Activated naive CD4-positive, alpha-beta T cell treated with anti-CD3 and anti-CD28 coated beads, Interleukin-2, amount 10 ng/mL, durations not matched to agents 7 days and 5 days (primary cell): ENCODE data around the gene BCAS1.
A peak's percentile ranks its signal among the peaks of the same experiment; 100 is the strongest.

Experiments used
- CTCF ChIA-PET: fragments of 350-600 bp; sonication (Branson Sonifier 250); formaldehyde crosslinking; loops from one replicate; lab custom pipeline; 2021; ENCODE audit warnings: antibody characterized with exemption; lab: Charles Lee
- DNase-seq: peaks from one replicate; pipeline ENCODE4 v3.0.0-alpha.2; 2020
- H3K27ac Mint-ChIP-seq: one replicate; pipeline ENCODE4 v1.8.0; 2021; ENCODE audit warnings: mild to moderate bottlenecking, moderate library complexity, mixed read lengths
- H3K27me3 Mint-ChIP-seq: one replicate; pipeline ENCODE4 v1.8.0; 2021; ENCODE audit warnings: mild to moderate bottlenecking, mixed read lengths
- H3K36me3 Mint-ChIP-seq: one replicate; pipeline ENCODE4 v1.8.0; 2021; ENCODE audit warnings: mixed read lengths
- H3K4me1 Mint-ChIP-seq: one replicate; pipeline ENCODE4 v1.8.0; 2021; ENCODE audit warnings: mixed read lengths
- H3K4me3 Mint-ChIP-seq: one replicate; pipeline ENCODE4 v1.8.0; 2021; ENCODE audit warnings: mild to moderate bottlenecking, moderate library complexity, mixed read lengths
- H3K9me3 Mint-ChIP-seq: one replicate; pipeline ENCODE4 v1.8.0; 2021; ENCODE audit warnings: mixed read lengths

BCAS1 gene

DNA sequence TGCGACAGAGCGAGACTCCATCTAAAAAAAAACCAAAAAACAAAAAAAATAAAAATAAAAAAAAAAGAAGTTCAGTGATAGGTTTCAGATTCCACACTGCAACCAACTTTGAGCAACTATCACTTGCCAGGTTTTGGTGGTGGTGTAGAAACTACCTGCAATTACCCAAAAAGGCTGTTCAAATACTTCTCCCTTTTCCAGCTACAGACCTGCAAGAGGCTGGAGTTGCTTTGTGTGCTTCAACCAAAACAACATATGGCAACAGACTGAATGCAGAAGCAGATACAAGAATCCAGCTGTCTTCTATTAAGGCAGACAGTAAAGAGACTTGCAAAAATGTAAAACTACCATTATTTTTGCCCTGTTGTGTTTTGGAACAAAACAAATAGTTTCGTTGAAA is 9.3 kb upstream of the BCAS1 start:
- CTCF ChIA-PET, result interaction anchor here (0.9 kb wide), 1 partner anchor 12 kb away, joined by 6 read pairs; no protein-coding TSS in a partner anchor
- Mint-ChIP-seq H3K36me3 (peaks cover 4% of the 10 kb centered on the region), H3K9me3 (peaks cover 5% of the 10 kb centered on the region), H3K27me3 (peaks cover 12% of the 10 kb centered on the region), H3K4me1 (peaks cover 41% of the 10 kb centered on the region), H3K27ac (peak overlapping the region; percentile 66), H3K4me3 (no peak overlapping the region)
- no peak for DNase-seq

- Mint-ChIP-seq H3K4me1 (peaks cover 39% of the 10 kb centered on the region), H3K9me3 (peaks cover 5% of the 10 kb centered on the region), H3K27me3 (peaks cover 8% of the 10 kb centered on the region), H3K36me3 (peaks cover 4% of the 10 kb centered on the region), H3K27ac (peak overlapping the region; percentile 92), H3K4me3 (peak overlapping the region; percentile 32)
- CTCF ChIA-PET, result interaction anchor here (0.7 to 1.4 kb wide), 2 partner anchors 16 to 121 kb away, joined by 3 read pairs; no protein-coding TSS in a partner anchor
- peak; percentile 62 for DNase-seq
Measured at GRCh38 chr20:54078296-54078984, 8.0 kb upstream of the BCAS1 start.

DNA sequence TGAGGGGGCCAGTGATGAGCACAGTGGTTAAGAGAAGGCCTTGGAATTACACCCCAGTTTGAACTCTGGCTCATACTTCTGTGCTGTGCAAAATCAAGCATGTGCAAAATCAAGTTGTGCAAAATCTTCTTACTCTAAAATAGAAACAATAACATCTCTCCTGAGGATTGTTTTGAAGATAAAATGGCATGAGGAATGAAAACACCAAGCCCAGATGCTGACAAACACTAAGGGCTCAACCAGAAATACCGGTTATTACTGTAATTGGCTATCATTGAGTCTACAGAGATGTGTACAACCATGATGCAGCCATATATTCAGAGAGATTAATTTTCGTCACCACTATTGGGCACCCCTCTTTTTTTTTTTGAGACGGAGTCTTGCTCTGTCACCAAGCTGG is 5.9 kb upstream of the BCAS1 start:
- Mint-ChIP-seq H3K9me3 (peaks cover 3% of the 10 kb centered on the region), H3K27me3 (peaks cover 3% of the 10 kb centered on the region), H3K4me1 (peaks cover 33% of the 10 kb centered on the region), H3K27ac (no peak overlapping the region), H3K4me3 (no peak overlapping the region), H3K36me3 (peaks cover 4% of the 10 kb centered on the region)
- CTCF ChIA-PET, result no interaction called here
- no peak for DNase-seq

DNA sequence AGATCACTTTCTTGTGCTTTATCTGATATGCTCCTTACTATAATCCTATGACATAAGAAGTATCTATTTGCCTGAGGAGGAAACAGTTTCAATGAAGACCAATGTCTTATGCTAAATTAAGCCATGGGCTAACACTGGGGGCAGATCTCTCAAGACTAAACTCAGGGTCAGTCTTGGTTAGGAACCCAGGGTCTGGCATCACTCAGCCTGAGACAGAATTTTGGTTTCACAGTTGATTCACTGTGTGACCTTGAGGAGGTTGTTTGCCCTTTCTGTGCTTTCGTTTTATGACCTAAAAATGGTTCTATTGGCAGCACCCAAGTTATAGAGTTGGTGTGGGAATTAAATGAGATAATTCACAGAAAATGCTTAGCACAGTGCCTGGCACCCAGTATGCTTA is 4.9 kb upstream of the BCAS1 start:
- Mint-ChIP-seq H3K36me3 (peaks cover 4% of the 10 kb centered on the region), H3K27ac (no peak overlapping the region), H3K4me3 (no peak overlapping the region), H3K27me3 (peaks cover 3% of the 10 kb centered on the region), H3K9me3 (peaks cover 3% of the 10 kb centered on the region), H3K4me1 (peaks cover 27% of the 10 kb centered on the region)
- DNase-seq, result no peak
- CTCF ChIA-PET, result no interaction called here

- peaks cover 24% of the 10 kb centered on the region for H3K4me1 Mint-ChIP-seq
- H3K36me3 Mint-ChIP-seq, result peaks cover 4% of the 10 kb centered on the region
- H3K27ac Mint-ChIP-seq, result no peak overlapping the region
- DNase-seq, result no peak
- CTCF ChIA-PET, result no interaction called here
- H3K4me3 Mint-ChIP-seq, result no peak overlapping the region
- H3K9me3 Mint-ChIP-seq, result peaks cover 3% of the 10 kb centered on the region
- peaks cover 3% of the 10 kb centered on the region for H3K27me3 Mint-ChIP-seq
Measured at GRCh38 chr20:54074511-54074910, 4.1 kb upstream of the BCAS1 start.

- no peak overlapping the region for H3K27ac Mint-ChIP-seq
- no peak overlapping the region for H3K4me3 Mint-ChIP-seq
- H3K4me1 Mint-ChIP-seq, result peaks cover 14% of the 10 kb centered on the region
- H3K9me3 Mint-ChIP-seq, result no peaks in the 10 kb centered on the region
- CTCF ChIA-PET, result no interaction called here
- H3K27me3 Mint-ChIP-seq, result peaks cover 3% of the 10 kb centered on the region
- no peaks in the 10 kb centered on the region for H3K36me3 Mint-ChIP-seq
- no peak for DNase-seq
Measured at GRCh38 chr20:54073288-54073687, 2.9 kb upstream of the BCAS1 start.

DNA sequence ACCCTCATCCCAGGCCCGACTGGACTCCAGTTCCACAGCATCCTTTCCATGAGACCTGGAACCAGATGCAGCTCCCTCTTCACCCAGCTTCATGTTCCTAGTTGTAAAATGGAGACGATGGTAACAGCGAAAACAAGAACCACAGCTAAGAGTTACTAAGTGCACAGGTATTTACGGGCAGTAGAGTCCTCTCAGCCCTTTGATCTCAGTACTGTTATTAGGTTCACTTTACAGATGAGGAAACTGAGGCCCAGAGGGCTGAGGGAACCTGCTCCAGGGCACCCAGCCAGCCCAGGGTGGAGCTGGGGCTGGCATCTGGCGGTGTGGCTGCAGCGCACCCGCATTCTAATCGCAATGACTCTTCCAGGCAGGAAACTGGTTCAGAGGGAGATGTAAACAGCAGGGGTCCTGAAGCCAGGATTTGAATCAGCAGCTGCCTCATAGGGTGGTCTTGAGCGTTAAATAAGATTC is 858 bp downstream of the BCAS1 start:
- Mint-ChIP-seq H3K4me3 (no peak overlapping the region), H3K9me3 (no peaks in the 10 kb centered on the region), H3K27me3 (peaks cover 1% of the 10 kb centered on the region), H3K27ac (no peak overlapping the region), H3K4me1 (peaks cover 3% of the 10 kb centered on the region), H3K36me3 (no peaks in the 10 kb centered on the region)
- CTCF ChIA-PET, result interaction anchor here (1.3 to 2.0 kb wide), 2 partner anchors 131 to 139 kb away, joined by 5 read pairs; partner anchors contain the start of gene PFDN4
- no peak for DNase-seq

- no peak for DNase-seq
- H3K36me3 Mint-ChIP-seq, result no peaks in the 10 kb centered on the region
- H3K4me3 Mint-ChIP-seq, result no peak overlapping the region
- no peaks in the 10 kb centered on the region for H3K9me3 Mint-ChIP-seq
- peaks cover 7% of the 10 kb centered on the region for H3K27me3 Mint-ChIP-seq
- no peak overlapping the region for H3K27ac Mint-ChIP-seq
- H3K4me1 Mint-ChIP-seq, result peaks cover 7% of the 10 kb centered on the region
- CTCF ChIA-PET, result interaction anchor here (1.3 to 2.0 kb wide), 2 partner anchors 131 to 139 kb away, joined by 5 read pairs; partner anchors contain the start of gene PFDN4
Measured at GRCh38 chr20:54068966-54069365, 1.4 kb downstream of the BCAS1 start.

DNA sequence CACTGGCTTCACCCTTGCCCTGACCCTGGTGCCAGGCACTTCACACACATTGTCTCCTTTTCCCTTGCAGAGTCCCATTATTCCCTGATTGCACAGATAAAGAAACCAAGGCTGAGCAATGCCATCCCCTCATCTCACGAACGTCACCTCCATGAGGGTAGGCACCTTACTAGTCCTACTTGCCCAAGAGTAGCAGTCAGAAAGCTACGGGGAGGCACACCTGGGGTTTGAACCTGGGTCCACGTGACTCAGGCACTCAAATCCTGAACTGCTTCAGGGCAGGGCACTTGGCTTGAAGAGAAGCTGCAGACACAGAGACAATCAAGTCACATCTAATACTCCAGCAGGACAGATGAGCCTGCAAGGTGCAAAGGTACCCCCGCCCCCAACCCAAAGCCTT is 1.9 kb downstream of the BCAS1 start:
- Mint-ChIP-seq H3K9me3 (no peaks in the 10 kb centered on the region), H3K27me3 (peaks cover 8% of the 10 kb centered on the region), H3K4me3 (no peak overlapping the region), H3K36me3 (no peaks in the 10 kb centered on the region), H3K27ac (no peak overlapping the region), H3K4me1 (peaks cover 10% of the 10 kb centered on the region)
- CTCF ChIA-PET, result interaction anchor here (1.3 to 2.0 kb wide), 2 partner anchors 132 to 140 kb away, joined by 5 read pairs; partner anchors contain the start of gene PFDN4
- DNase-seq, result no peak

GRCh38 chr20:54067606-54068174 is 2.7 kb downstream of the BCAS1 start:
- no peak overlapping the region for H3K4me3 Mint-ChIP-seq
- no peaks in the 10 kb centered on the region for H3K36me3 Mint-ChIP-seq
- no peak for DNase-seq
- H3K27me3 Mint-ChIP-seq, result peaks cover 8% of the 10 kb centered on the region
- H3K4me1 Mint-ChIP-seq, result peaks cover 10% of the 10 kb centered on the region
- no peaks in the 10 kb centered on the region for H3K9me3 Mint-ChIP-seq
- CTCF ChIA-PET, result no interaction called here
- H3K27ac Mint-ChIP-seq, result no peak overlapping the region

DNA sequence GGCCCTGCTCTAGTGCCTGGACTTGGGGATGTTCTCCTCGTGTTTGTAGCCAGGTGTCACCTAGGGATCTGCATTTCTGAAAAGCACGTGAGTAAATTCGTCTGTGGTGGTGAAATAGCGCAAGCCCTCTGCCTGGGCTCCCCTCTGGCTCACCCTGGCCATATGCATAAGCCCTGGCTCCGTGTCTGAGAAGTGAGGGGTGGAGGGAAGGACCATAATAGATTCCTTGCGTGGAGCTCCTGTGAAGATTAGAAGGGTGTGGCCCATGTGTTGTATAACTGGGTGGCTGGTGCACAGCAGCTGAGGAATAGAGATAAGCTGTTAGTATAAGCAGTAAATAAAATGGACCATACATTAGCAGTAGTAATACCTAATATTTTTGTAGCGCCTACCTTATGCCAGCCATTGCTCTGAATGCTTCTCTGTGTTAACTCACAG is 4.8 kb downstream of the BCAS1 start:
- Mint-ChIP-seq H3K27ac (no peak overlapping the region), H3K4me1 (peaks cover 13% of the 10 kb centered on the region), H3K36me3 (no peaks in the 10 kb centered on the region), H3K4me3 (no peak overlapping the region), H3K27me3 (peaks cover 8% of the 10 kb centered on the region), H3K9me3 (no peaks in the 10 kb centered on the region)
- CTCF ChIA-PET, result no interaction called here
- no peak for DNase-seq

- H3K36me3 Mint-ChIP-seq, result no peaks in the 10 kb centered on the region
- CTCF ChIA-PET, result no interaction called here
- DNase-seq, result no peak
- no peaks in the 10 kb centered on the region for H3K9me3 Mint-ChIP-seq
- H3K4me3 Mint-ChIP-seq, result no peak overlapping the region
- H3K27me3 Mint-ChIP-seq, result peaks cover 8% of the 10 kb centered on the region
- H3K4me1 Mint-ChIP-seq, result peaks cover 13% of the 10 kb centered on the region
- no peak overlapping the region for H3K27ac Mint-ChIP-seq
Measured at GRCh38 chr20:54064939-54065338, 5.5 kb downstream of the BCAS1 start.

DNA sequence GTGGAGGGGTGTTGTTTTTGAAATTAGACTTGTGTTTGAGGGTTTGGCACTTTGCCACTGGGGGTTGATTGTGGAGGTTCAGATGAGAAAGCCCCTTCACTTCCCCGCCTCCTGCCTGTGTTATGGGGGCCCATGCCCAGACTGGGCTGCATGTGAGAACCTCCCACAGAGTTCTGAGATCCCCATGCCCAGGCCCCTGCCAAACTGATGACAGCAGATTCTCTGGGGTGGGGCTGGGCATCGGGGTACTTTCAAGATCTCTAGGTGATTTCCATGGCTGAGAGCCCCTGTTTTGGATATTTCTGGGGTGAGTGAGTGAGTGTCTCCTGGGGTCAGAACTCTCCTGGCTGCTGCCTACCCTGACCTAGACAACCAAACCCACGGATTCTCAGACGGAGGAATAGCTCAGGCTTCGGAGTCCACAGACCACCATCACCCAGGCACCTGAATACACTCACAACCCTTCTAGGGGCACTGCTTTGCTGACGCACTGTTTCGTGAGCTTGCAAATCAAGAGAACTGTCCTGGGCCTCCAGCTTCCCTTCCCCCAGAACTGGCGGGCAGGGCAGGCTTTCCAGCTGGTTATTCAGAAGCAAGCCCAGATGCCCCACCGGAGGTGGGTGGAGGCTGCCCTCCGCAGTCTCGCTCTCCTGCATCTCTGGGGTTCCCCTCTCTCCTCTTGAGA is 6.3 kb downstream of the BCAS1 start:
- Mint-ChIP-seq H3K9me3 (no peaks in the 10 kb centered on the region), H3K27me3 (peaks cover 8% of the 10 kb centered on the region), H3K36me3 (no peaks in the 10 kb centered on the region), H3K4me1 (peaks cover 13% of the 10 kb centered on the region), H3K4me3 (no peak overlapping the region), H3K27ac (peak overlapping the region; percentile 70)
- CTCF ChIA-PET, result interaction anchor here (0.6 to 3.4 kb wide), 7 partner anchors 13 to 231 kb away, joined by 3 to 18 read pairs (median 4); no protein-coding TSS in a partner anchor
- no peak for DNase-seq

DNA sequence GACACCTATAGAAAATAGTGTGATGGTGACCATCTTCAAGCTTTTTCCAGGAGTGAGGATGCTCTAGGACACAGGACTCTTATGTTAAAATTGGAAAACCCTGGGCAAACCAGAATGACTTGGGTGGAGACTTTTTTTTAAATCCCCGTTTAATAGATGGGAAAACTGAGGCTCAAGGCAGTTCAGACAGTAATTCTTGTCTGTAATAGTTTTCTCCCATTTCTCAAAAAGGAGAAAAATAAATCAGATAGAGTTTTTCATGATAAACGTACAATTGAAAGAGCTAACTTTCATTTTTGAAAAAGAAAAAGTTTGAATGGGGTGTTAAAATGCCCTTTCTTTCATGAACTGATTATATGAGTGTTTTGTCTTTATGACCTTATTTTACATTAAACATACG is 6.8 kb downstream of the BCAS1 start:
- Mint-ChIP-seq H3K4me1 (peaks cover 13% of the 10 kb centered on the region), H3K4me3 (no peak overlapping the region), H3K27me3 (peaks cover 8% of the 10 kb centered on the region), H3K9me3 (no peaks in the 10 kb centered on the region), H3K36me3 (no peaks in the 10 kb centered on the region), H3K27ac (no peak overlapping the region)
- CTCF ChIA-PET, result interaction anchor here (0.9 to 3.4 kb wide), 8 partner anchors 13 to 231 kb away, joined by 3 to 23 read pairs (median 9); no protein-coding TSS in a partner anchor
- DNase-seq, result no peak
